IPS-15b (cell line): Measurements from ENCODE around the gene DACT2.

Source experiments
- H3K27me3 ChIP-seq: one replicate; pipeline ENCODE4 v1.6.1; 2013; ENCODE audit warnings: low read length; ENCODE audit not compliant: control insufficient read depth, insufficient read depth
- H3K36me3 ChIP-seq: one replicate; pipeline ENCODE4 v1.6.1; 2013; ENCODE audit warnings: low read length; ENCODE audit not compliant: control insufficient read depth, insufficient read depth
- H3K4me1 ChIP-seq: one replicate; pipeline ENCODE4 v1.6.1; 2013; ENCODE audit warnings: mild to moderate bottlenecking, low read length; ENCODE audit not compliant: control insufficient read depth, insufficient read depth
- H3K4me3 ChIP-seq: one replicate; pipeline ENCODE4 v1.5.1; 2013; ENCODE audit warnings: low read depth, low read length
- H3K9ac ChIP-seq: one replicate; pipeline ENCODE4 v1.6.1; 2013; ENCODE audit warnings: low read depth, mild to moderate bottlenecking, low read length
- H3K9me3 ChIP-seq: one replicate; pipeline ENCODE4 v1.6.1; 2013; ENCODE audit warnings: mild to moderate bottlenecking, low read length; ENCODE audit not compliant: control insufficient read depth, insufficient read depth

DACT2 gene

GRCh38 chr6:168307015-168307694 lies 12.4 kb downstream of the DACT2 start:
- H3K4me1 ChIP-seq: no peaks in the 10 kb centered on the region
- H3K36me3 ChIP-seq: no peaks in the 10 kb centered on the region
- no peak overlapping the region for H3K9ac ChIP-seq
- no peaks in the 10 kb centered on the region for H3K27me3 ChIP-seq
- H3K4me3 ChIP-seq: no peak overlapping the region
- H3K9me3 ChIP-seq: no peaks in the 10 kb centered on the region

- H3K27me3 ChIP-seq: no peaks in the 10 kb centered on the region
- no peak overlapping the region for H3K4me3 ChIP-seq
- H3K4me1 ChIP-seq: peaks cover 2% of the 10 kb centered on the region
- no peaks in the 10 kb centered on the region for H3K36me3 ChIP-seq
- no peak overlapping the region for H3K9ac ChIP-seq
- H3K9me3 ChIP-seq: no peaks in the 10 kb centered on the region
Observed at GRCh38 chr6:168305863-168306262, 13.7 kb downstream of the DACT2 start.

- Histone ChIP-seq H3K27me3 (peaks cover 2% of the 10 kb centered on the region), H3K9ac (no peak overlapping the region), H3K4me3 (no peak overlapping the region)
Observed at GRCh38 chr6:168305096-168305749, 14.4 kb downstream of the DACT2 start.

GRCh38 chr6:168304752-168305015 lies 14.9 kb downstream of the DACT2 start:
- Histone ChIP-seq H3K4me3 (no peak overlapping the region), H3K9me3 (no peaks in the 10 kb centered on the region), H3K36me3 (no peaks in the 10 kb centered on the region), H3K9ac (no peak overlapping the region), H3K4me1 (peaks cover 2% of the 10 kb centered on the region), H3K27me3 (peaks cover 5% of the 10 kb centered on the region)

More at GRCh38 chr6:168305096-168305749, 14.4 kb downstream of the DACT2 start:
- H3K9me3 ChIP-seq: no peaks in the 10 kb centered on the region
- H3K4me1 ChIP-seq: peaks cover 2% of the 10 kb centered on the region
- H3K36me3 ChIP-seq: no peaks in the 10 kb centered on the region

GRCh38 chr6:168303982-168304751 lies 15.4 kb downstream of the DACT2 start:
- H3K9me3 ChIP-seq: no peaks in the 10 kb centered on the region
- peaks cover 2% of the 10 kb centered on the region for H3K4me1 ChIP-seq
- no peak overlapping the region for H3K4me3 ChIP-seq
- no peaks in the 10 kb centered on the region for H3K36me3 ChIP-seq
- H3K27me3 ChIP-seq: peaks cover 6% of the 10 kb centered on the region
- no peak overlapping the region for H3K9ac ChIP-seq

GRCh38 chr6:168302534-168302933 lies 17.0 kb downstream of the DACT2 start:
- H3K9ac ChIP-seq: no peak overlapping the region
- H3K4me3 ChIP-seq: no peak overlapping the region

GRCh38 chr6:168301648-168302398 lies 17.8 kb downstream of the DACT2 start:
- peaks cover 10% of the 10 kb centered on the region for H3K27me3 ChIP-seq
- no peak overlapping the region for H3K9ac ChIP-seq
- H3K4me3 ChIP-seq: no peak overlapping the region
- no peaks in the 10 kb centered on the region for H3K9me3 ChIP-seq
- H3K4me1 ChIP-seq: peaks cover 2% of the 10 kb centered on the region
- no peaks in the 10 kb centered on the region for H3K36me3 ChIP-seq

More at GRCh38 chr6:168302534-168302933, 17.0 kb downstream of the DACT2 start:
- Histone ChIP-seq H3K27me3 (peaks cover 8% of the 10 kb centered on the region), H3K4me1 (peaks cover 2% of the 10 kb centered on the region), H3K9me3 (no peaks in the 10 kb centered on the region), H3K36me3 (no peaks in the 10 kb centered on the region)

- no peak overlapping the region for H3K9ac ChIP-seq
- H3K4me3 ChIP-seq: no peak overlapping the region
- peaks cover 2% of the 10 kb centered on the region for H3K4me1 ChIP-seq
Observed at GRCh38 chr6:168300975-168301647, 18.5 kb downstream of the DACT2 start.

GRCh38 chr6:168299541-168300511 lies 19.8 kb downstream of the DACT2 start:
- peaks cover 2% of the 10 kb centered on the region for H3K4me1 ChIP-seq
- no peak overlapping the region for H3K9ac ChIP-seq
- H3K4me3 ChIP-seq: no peak overlapping the region
- no peaks in the 10 kb centered on the region for H3K36me3 ChIP-seq
- no peaks in the 10 kb centered on the region for H3K9me3 ChIP-seq
- peaks cover 10% of the 10 kb centered on the region for H3K27me3 ChIP-seq

More at GRCh38 chr6:168300975-168301647, 18.5 kb downstream of the DACT2 start:
- Histone ChIP-seq H3K27me3 (peaks cover 10% of the 10 kb centered on the region), H3K9me3 (no peaks in the 10 kb centered on the region), H3K36me3 (no peaks in the 10 kb centered on the region)

- H3K36me3 ChIP-seq: no peaks in the 10 kb centered on the region
- no peaks in the 10 kb centered on the region for H3K9me3 ChIP-seq
- H3K9ac ChIP-seq: no peak overlapping the region
- no peak overlapping the region for H3K4me3 ChIP-seq
- H3K27me3 ChIP-seq: peaks cover 10% of the 10 kb centered on the region
- peaks cover 2% of the 10 kb centered on the region for H3K4me1 ChIP-seq
Observed at GRCh38 chr6:168297643-168298042, 21.9 kb downstream of the DACT2 start.
